Left lung (tissue), 10 donors: ENCODE data around the gene RBFOX1. TPM values are rescaled to one million over a fixed set of nuclear protein-coding genes. Genes with fewer than 3 reads are reported as not detected.

ENCODE experiments used
- ATAC-seq: fragments of 200-7000 bp; cut with Tn5 transposase; one replicate; pipeline ENCODE4 v1.9.1; 2020; ENCODE audit warnings: moderate library complexity
- DNase-seq, 4 donors: peaks; one replicate each; pipeline ENCODE4 v3.0.0-alpha.2; 2013 to 2020
- H3K27ac ChIP-seq, 2 donors: fragments of 200-600 bp; sonication (generic) in 1 of 2; one replicate each; pipeline versions ENCODE4 v1.5.0 to v1.8.0; 2020 to 2021
- H3K27me3 ChIP-seq, 2 donors: fragments of 200-600 bp; sonication (generic) in 1 of 2; one replicate each; pipeline versions ENCODE4 v1.5.0 to v1.8.0; 2020 to 2021
- H3K36me3 ChIP-seq, 2 donors: fragments of 200-600 bp; sonication (generic) in 1 of 2; one replicate each; pipeline versions ENCODE4 v1.5.0 to v1.8.0; 2020 to 2021
- H3K4me1 ChIP-seq, 2 donors: fragments of 200-600 bp; one replicate each; pipeline ENCODE4 v1.8.0; 2021
- H3K4me3 ChIP-seq, 2 donors: fragments of 200-600 bp; sonication (generic) in 1 of 2; one replicate each; pipeline versions ENCODE4 v1.5.0 to v1.8.0; 2020 to 2021; ENCODE audit warnings: mild to moderate bottlenecking in 1 of 2
- H3K9me3 ChIP-seq, 2 donors: fragments of 200-600 bp; sonication (generic) in 1 of 2; one replicate each; pipeline versions ENCODE4 v1.5.0 to v1.8.0; 2020 to 2021
- intact Hi-C, 2 donors: fragments of 100-400 bp; cut with DNase I; formaldehyde crosslinking; loops; one replicate each; pipeline versions ENCODE4 v1.11.2 to v1.14.2; 2022
- polyA plus RNA-seq, 6 donors: library from polyadenylated mRNA; unstranded; fragments of 120-200 nt; gene quantifications; one replicate each; pipeline ENCODE4 v1.2.1, GENCODE V29; 2013; ENCODE audit not compliant: insufficient read length in 6 of 6
- total RNA-seq, 2 donors: library from RNA; stranded (reverse); fragmentation: NEBNext Ultra II Directional; extraction: Animal tissue kit (Norgen Biotek cat#: 25700); gene quantifications; one replicate each; pipeline ENCODE4 v1.2.1, GENCODE V29; 2021
- TF ChIP-seq, protein P1 (sequence below), 2 donors: fragments of 200-600 bp; sonication (generic) in 1 of 2; IDR thresholded peaks; one replicate each; pipeline versions ENCODE4 v1.5.0 to v1.8.0; 2021; ENCODE audit warnings: antibody characterized with exemption in 2 of 2
- donor health status: DM: no; HTN: yes; CAD: no.
- donor health status: DM: no; HTN: no; CAD: no.

Gene RBFOX1
- total and polyA plus RNA-seq, 8 donors, result 0.41 to 1.7 (median 0.91) TPM; not detected in 2

GRCh38 chr16:7526736-7527135 lies 194.1 kb downstream of the RBFOX1 start:
- Histone ChIP-seq H3K9me3 (peaks cover 0 to 3% of the 10 kb centered on the region in 2 donors), H3K4me1 (no peaks in the 10 kb centered on the region), H3K27ac (no peak overlapping the region), H3K36me3 (no peaks in the 10 kb centered on the region), H3K27me3 (no peaks in the 10 kb centered on the region), H3K4me3 (no peak overlapping the region)
- TF ChIP-seq, protein P1, sequence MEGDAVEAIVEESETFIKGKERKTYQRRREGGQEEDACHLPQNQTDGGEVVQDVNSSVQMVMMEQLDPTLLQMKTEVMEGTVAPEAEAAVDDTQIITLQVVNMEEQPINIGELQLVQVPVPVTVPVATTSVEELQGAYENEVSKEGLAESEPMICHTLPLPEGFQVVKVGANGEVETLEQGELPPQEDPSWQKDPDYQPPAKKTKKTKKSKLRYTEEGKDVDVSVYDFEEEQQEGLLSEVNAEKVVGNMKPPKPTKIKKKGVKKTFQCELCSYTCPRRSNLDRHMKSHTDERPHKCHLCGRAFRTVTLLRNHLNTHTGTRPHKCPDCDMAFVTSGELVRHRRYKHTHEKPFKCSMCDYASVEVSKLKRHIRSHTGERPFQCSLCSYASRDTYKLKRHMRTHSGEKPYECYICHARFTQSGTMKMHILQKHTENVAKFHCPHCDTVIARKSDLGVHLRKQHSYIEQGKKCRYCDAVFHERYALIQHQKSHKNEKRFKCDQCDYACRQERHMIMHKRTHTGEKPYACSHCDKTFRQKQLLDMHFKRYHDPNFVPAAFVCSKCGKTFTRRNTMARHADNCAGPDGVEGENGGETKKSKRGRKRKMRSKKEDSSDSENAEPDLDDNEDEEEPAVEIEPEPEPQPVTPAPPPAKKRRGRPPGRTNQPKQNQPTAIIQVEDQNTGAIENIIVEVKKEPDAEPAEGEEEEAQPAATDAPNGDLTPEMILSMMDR (IDR thresholded peaks at IDR 0.05), result no peak
- intact Hi-C loops, result no loop called here
- ATAC-seq (no peak), DNase-seq (no peak)

- peaks cover 0 to 14% of the 10 kb centered on the region in 2 donors for H3K9me3 ChIP-seq
- no peak overlapping the region for H3K4me3 ChIP-seq
- TF ChIP-seq, protein P1 (IDR thresholded peaks at IDR 0.05), result no peak
- intact Hi-C loops, result no loop called here
- no peaks in the 10 kb centered on the region for H3K27me3 ChIP-seq
- no peaks in the 10 kb centered on the region for H3K36me3 ChIP-seq
- no peaks in the 10 kb centered on the region for H3K4me1 ChIP-seq
- H3K27ac ChIP-seq, result no peak overlapping the region
- no peak for ATAC-seq
- no peak for DNase-seq
Measured at GRCh38 chr16:7532534-7532933, 199.9 kb downstream of the RBFOX1 start.

DNA sequence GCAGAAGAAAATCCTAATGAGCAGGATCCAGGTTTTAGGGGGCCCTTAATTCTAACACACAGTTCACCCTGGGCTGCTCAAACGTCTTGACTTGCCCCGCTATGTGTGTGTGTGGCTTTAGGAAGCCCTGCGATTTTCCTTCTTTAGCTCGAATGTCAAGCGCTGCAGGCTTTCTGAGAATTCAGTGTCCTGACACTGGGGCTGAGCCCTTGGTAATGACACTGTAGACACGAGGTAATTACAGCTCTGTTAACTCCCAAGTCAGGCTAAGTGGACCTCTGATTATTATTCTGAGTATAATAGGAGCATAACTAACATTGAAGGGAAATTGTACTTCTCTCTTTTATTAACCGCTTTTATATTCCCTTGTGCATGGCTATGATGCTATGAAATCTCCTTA lies 202.1 kb downstream of the RBFOX1 start:
- H3K9me3 ChIP-seq, result peaks cover 0 to 20% of the 10 kb centered on the region in 2 donors
- no peak overlapping the region for H3K27ac ChIP-seq
- no peak overlapping the region for H3K4me3 ChIP-seq
- H3K4me1 ChIP-seq, result no peaks in the 10 kb centered on the region
- DNase-seq (no peak), ATAC-seq (no peak)
- no peaks in the 10 kb centered on the region for H3K36me3 ChIP-seq
- no peaks in the 10 kb centered on the region for H3K27me3 ChIP-seq
- TF ChIP-seq, protein P1 (IDR thresholded peaks at IDR 0.05), result no peak
- intact Hi-C loops, result no loop called here

DNA sequence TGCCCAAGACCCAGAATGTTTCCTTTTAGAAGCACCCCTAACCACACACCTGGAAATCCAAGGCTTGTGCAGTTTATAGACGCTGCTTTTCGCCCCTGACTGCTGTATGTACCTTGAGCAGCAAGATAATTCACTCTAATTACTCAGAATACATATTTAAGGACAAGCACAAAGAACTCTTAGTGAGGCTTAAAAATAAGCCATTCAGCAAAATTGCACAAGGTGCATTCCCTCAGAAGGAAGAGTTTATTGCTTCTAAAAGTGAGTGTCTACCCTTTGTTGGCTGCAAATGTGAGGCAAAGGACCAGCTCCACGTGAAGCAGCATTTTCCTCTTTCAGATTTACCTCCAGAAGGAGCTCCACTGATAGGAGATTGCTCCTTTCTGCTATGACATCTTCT lies 208.4 kb downstream of the RBFOX1 start:
- Histone ChIP-seq H3K27me3 (no peaks in the 10 kb centered on the region), H3K36me3 (no peaks in the 10 kb centered on the region), H3K9me3 (peaks cover 0 to 11% of the 10 kb centered on the region in 2 donors), H3K4me3 (no peak overlapping the region), H3K27ac (no peak overlapping the region), H3K4me1 (no peaks in the 10 kb centered on the region)
- ATAC-seq (no peak), DNase-seq (no peak)
- TF ChIP-seq, protein P1 (IDR thresholded peaks at IDR 0.05), result no peak
- intact Hi-C loops, result no loop called here

DNA sequence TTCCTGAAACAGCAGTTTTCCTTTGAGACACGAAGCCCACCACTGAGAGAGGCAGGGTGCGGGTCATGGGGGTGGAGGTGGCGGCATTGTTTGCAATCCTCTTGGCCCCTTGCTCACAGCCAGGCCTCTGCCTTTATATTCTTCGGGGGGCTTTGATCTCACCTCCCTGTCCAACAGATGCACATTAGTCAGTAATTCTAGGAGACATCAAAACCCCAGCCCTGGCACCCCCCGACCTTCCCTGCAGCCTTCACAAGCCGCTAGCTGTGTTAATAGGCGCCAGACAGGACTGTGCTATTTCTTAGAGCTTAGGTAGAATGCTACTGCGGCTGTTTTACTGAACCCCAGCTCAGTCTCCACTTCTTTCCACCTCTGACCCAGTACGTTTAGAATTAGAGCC lies 212.6 kb downstream of the RBFOX1 start:
- ATAC-seq (no peak), DNase-seq (no peak)
- Histone ChIP-seq H3K36me3 (no peaks in the 10 kb centered on the region), H3K4me1 (no peaks in the 10 kb centered on the region), H3K27ac (no peak overlapping the region), H3K9me3 (no peaks in the 10 kb centered on the region), H3K4me3 (no peak overlapping the region), H3K27me3 (no peaks in the 10 kb centered on the region)
- TF ChIP-seq, protein P1 (IDR thresholded peaks at IDR 0.05), result no peak
- intact Hi-C loops, result no loop called here
